ENCODE results near the gene TBC1D9B. TPM values are rescaled to one million over a fixed set of nuclear protein-coding genes. Genes with fewer than 3 reads are reported as not detected.

TBC1D9B gene
- total RNA-seq, 2 experiments from 2014 or later: 92.4 to 94.6 TPM

DNA sequence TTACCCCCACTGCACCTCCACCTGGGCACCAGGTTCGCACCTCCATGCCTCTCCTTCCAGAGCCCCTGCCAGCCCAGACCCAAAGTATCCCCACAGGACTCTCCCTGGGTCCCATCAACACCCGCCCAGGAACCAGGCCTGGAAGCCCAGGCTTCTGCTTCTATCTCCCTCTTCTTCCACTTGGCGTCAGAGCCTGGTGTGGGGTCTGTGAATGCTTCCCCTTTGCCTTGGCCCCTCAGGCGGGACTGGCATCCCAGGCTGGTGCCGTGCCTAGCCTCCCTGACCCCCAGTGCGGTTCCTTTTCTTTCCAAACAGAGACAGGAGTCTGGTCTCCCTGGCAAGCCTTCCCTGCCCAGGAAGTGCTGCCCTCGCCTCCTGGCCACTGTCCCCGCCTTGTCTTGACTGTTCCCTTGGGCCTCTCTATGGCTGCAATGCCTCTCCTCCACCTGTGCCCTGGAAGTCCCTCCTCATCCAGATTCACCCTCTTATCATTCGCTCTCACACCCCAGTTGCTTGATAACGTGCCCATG is 7.8 kb upstream of the TBC1D9B start:
- ATAC-seq: no peak
- peaks cover 9% of the 10 kb centered on the region for H3K27me3 Mint-ChIP-seq
- H3K4me1 Mint-ChIP-seq (ENCODE audit: low read depth): no peaks in the 10 kb centered on the region
- H3K4me3 Mint-ChIP-seq: no peak overlapping the region
- ChIA-PET POLR2A (no interaction called here), CTCF (no interaction called here)
- DNase-seq: no peak
- intact Hi-C loops (cut with micrococcal nuclease): no loop called here
- H3K36me3 Mint-ChIP-seq (ENCODE audit: low read depth): no peaks in the 10 kb centered on the region
- no peak overlapping the region for H3K27ac Mint-ChIP-seq
- no peaks in the 10 kb centered on the region for H3K9me3 Mint-ChIP-seq
- TF ChIP-seq CTCF (IDR thresholded peaks at IDR 0.05): no peak

GRCh38 chr5:179914032-179914755 is 6.5 kb upstream of the TBC1D9B start:
- DNase-seq: peak; percentile 13
- CTCF ChIA-PET: interaction anchor here (1.5 to 1.8 kb wide), 3 partner anchors 43 to 151 kb away, joined by 4 to 6 read pairs (median 4); no protein-coding TSS in a partner anchor
- no peak overlapping the region for H3K27ac Mint-ChIP-seq
- TF ChIP-seq CTCF (IDR thresholded peaks at IDR 0.05): no peak
- POLR2A ChIA-PET: no interaction called here
- peak; percentile 70 for ATAC-seq
- no peak overlapping the region for H3K4me3 Mint-ChIP-seq
- peaks cover 7% of the 10 kb centered on the region for H3K27me3 Mint-ChIP-seq
- intact Hi-C loops (cut with micrococcal nuclease): no loop called here
- no peaks in the 10 kb centered on the region for H3K36me3 Mint-ChIP-seq (ENCODE audit: low read depth)
- H3K4me1 Mint-ChIP-seq (ENCODE audit: low read depth): no peaks in the 10 kb centered on the region
- no peaks in the 10 kb centered on the region for H3K9me3 Mint-ChIP-seq

- H3K4me3 Mint-ChIP-seq: no peak overlapping the region
- no peak for ATAC-seq
- no peak overlapping the region for H3K27ac Mint-ChIP-seq
- intact Hi-C loops (cut with micrococcal nuclease): no loop called here
- H3K4me1 Mint-ChIP-seq (ENCODE audit: low read depth): no peaks in the 10 kb centered on the region
- no peaks in the 10 kb centered on the region for H3K36me3 Mint-ChIP-seq (ENCODE audit: low read depth)
- TF ChIP-seq CTCF (IDR thresholded peaks at IDR 0.05): no peak
- no peak for DNase-seq
- ChIA-PET CTCF (interaction anchor here (1.5 to 1.8 kb wide), 3 partner anchors 42 to 150 kb away, joined by 4 to 6 read pairs (median 4); no protein-coding TSS in a partner anchor), POLR2A (no interaction called here)
- no peaks in the 10 kb centered on the region for H3K9me3 Mint-ChIP-seq
- peaks cover 7% of the 10 kb centered on the region for H3K27me3 Mint-ChIP-seq
These were observed 5.8 kb upstream of the TBC1D9B start for GRCh38 chr5:179913461-179913860.

DNA sequence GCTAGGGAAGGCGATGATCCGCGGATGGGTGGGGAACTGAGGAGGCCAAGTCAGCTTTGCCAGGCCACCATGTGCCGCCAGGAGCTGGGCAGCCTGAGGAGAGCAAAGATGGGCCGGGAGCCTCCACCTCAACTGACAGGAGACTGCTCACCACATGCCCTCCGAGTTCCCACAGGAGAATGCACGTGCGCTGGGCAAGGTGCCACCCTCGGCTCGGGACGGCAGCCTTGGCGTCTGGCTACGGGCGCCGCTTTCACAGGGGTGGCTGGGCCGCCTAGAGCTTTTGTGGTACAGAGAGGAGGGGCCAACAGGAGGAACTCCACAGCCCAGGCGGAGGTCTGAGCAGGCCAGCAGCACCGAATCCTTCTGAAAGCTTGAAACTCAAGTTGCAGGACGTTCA is 5.3 kb upstream of the TBC1D9B start:
- Mint-ChIP-seq H3K4me3 (no peak overlapping the region), H3K27me3 (peaks cover 3% of the 10 kb centered on the region), H3K27ac (no peak overlapping the region), H3K36me3 (ENCODE audit: low read depth) (no peaks in the 10 kb centered on the region), H3K4me1 (ENCODE audit: low read depth) (peaks cover under 1% of the 10 kb centered on the region), H3K9me3 (no peaks in the 10 kb centered on the region)
- ChIA-PET POLR2A (no interaction called here), CTCF (interaction anchor here (1.8 kb wide), 1 partner anchor 150 kb away, joined by 4 read pairs; no protein-coding TSS in a partner anchor)
- intact Hi-C loops (cut with micrococcal nuclease): no loop called here
- ATAC-seq: no peak
- no peak for DNase-seq
- no peak for TF ChIP-seq CTCF (IDR thresholded peaks at IDR 0.05)

GRCh38 chr5:179912386-179912785 is 4.7 kb upstream of the TBC1D9B start:
- ChIA-PET CTCF (interaction anchor here (1.7 to 1.8 kb wide), 2 partner anchors 110 to 149 kb away, joined by 4 to 6 read pairs; no protein-coding TSS in a partner anchor), POLR2A (no interaction called here)
- Mint-ChIP-seq H3K27me3 (peaks cover 2% of the 10 kb centered on the region), H3K9me3 (no peaks in the 10 kb centered on the region), H3K4me1 (ENCODE audit: low read depth) (peaks cover 1% of the 10 kb centered on the region), H3K36me3 (ENCODE audit: low read depth) (no peaks in the 10 kb centered on the region), H3K4me3 (no peak overlapping the region), H3K27ac (no peak overlapping the region)
- no peak for ATAC-seq
- TF ChIP-seq CTCF (IDR thresholded peaks at IDR 0.05): no peak
- intact Hi-C loops (cut with micrococcal nuclease): no loop called here
- no peak for DNase-seq
